Heart left ventricle (tissue), 16 donors: ENCODE data around the gene ZC3H18. TPM values are rescaled to one million over a fixed set of nuclear protein-coding genes. Genes with fewer than 3 reads are reported as not detected.

Experiments
- ATAC-seq, 4 donors: fragments of 200-7000 bp; cut with Tn5 transposase; one replicate each; pipeline ENCODE4 v1.9.1; 2020 to 2022; ENCODE audit warnings: moderate library complexity in 4 of 4, mild to moderate bottlenecking in 3 of 4, moderate number of reproducible peaks in 1 of 4
- DNase-seq, 5 donors: peaks; one replicate each; pipeline ENCODE4 v3.0.0-alpha.2; 2020
- H3K27ac ChIP-seq, 12 donors: fragments of 200-600 bp; sonication (generic) in 4 of 12; one replicate each; pipeline versions ENCODE4 v1.5.0 to v1.8.0; 2016 to 2022; ENCODE audit warnings: mild to moderate bottlenecking in 2 of 12
- H3K27me3 ChIP-seq, 9 donors: fragments of 200-600 bp; sonication (generic) in 2 of 9; one replicate each; pipeline versions ENCODE4 v1.5.1 to v1.8.0; 2016 to 2022; ENCODE audit warnings: mild to moderate bottlenecking in 3 of 9
- H3K36me3 ChIP-seq, 9 donors: fragments of 200-600 bp; sonication (generic) in 2 of 9; one replicate each; pipeline versions ENCODE4 v1.5.0 to v1.8.0; 2018 to 2022; ENCODE audit warnings: mild to moderate bottlenecking in 2 of 9
- H3K4me1 ChIP-seq, 12 donors: fragments of 200-600 bp; sonication (generic) in 4 of 12; one replicate each; pipeline versions ENCODE4 v1.5.0 to v1.8.0; 2016 to 2022; ENCODE audit warnings: mild to moderate bottlenecking in 3 of 12
- H3K4me3 ChIP-seq, 12 donors: fragments of 200-600 bp; sonication (generic) in 4 of 12; one replicate each; pipeline versions ENCODE4 v1.5.0 to v1.8.0; 2017 to 2022; ENCODE audit warnings: mild to moderate bottlenecking in 9 of 12, moderate library complexity in 4 of 12
- H3K9me3 ChIP-seq, 12 donors: fragments of 200-600 bp; sonication (generic) in 4 of 12; one replicate each; pipeline versions ENCODE4 v1.5.0 to v1.8.0; 2016 to 2022; ENCODE audit warnings: mild to moderate bottlenecking in 1 of 12
- CTCF ChIP-seq, 12 donors: fragments of 200-600 bp; sonication (generic) in 4 of 12; IDR thresholded peaks; one replicate each; pipeline versions ENCODE4 v1.5.0 to v1.8.0; 2018 to 2022; ENCODE audit warnings: antibody characterized with exemption in 12 of 12, mild to moderate bottlenecking in 5 of 12
- POLR2A ChIP-seq, 2 donors: fragments of 450-650 bp; IDR thresholded peaks; one replicate each; pipeline ENCODE4 v1.6.1; 2017; ENCODE audit warnings: antibody characterized with exemption in 2 of 2, mild to moderate bottlenecking in 2 of 2, moderate library complexity in 2 of 2
- WGBS, 4 donors: extraction: QIAGEN DNeasy Blood & Tissue Kit in 2 of 4; methylation state at CpG; one replicate each; pipeline versions ENCODE4 v1.1.5 to v1.1.7; 2013 to 2018; 5-methylcytosine and 5-hydroxymethylcytosine counted together
- intact Hi-C, 10 donors: fragments of 100-400 bp; cut with DNase I; formaldehyde crosslinking; loops; one replicate each; pipeline versions ENCODE4 v1.11.1 to v1.14.2; 2022
- polyA plus RNA-seq, 2 donors: library from polyadenylated mRNA; stranded (reverse); fragments of 200-250 nt; gene quantifications; one replicate each; pipeline ENCODE4 v1.2.3, GENCODE V29; 2013
- total RNA-seq, 9 donors: library from RNA; depleted of rRNA in 2 of 9; stranded (reverse); fragments of >200 nt in 2 of 9; fragmentation: NEBNext Ultra II Directional in 3 of 9; extraction: Animal tissue kit (Norgen Biotek cat#: 25700) in 3 of 9; gene quantifications; one replicate each; pipeline versions ENCODE4 v1.1.0 to v1.2.4, GENCODE V29; 2016 to 2023
- donor health status: ischemic (EF 13 %, LVEDD 7.1; RV severe dilation, severe dysfunction).
- donor health status: healthy with polysubstance abuse.
- donor health status: DM: no; HTN: yes; CAD: no.
- donor health status: DM: no; HTN: no; CAD: no.
- donor health status: ischemic (EF 25% LVEDD 6.9; RV normal size, moderate dysfunction).
- donor health status: ischemic (EF 25% LVEDD 5.7; RV mildly dilated, moderate dysfunction).
- donor health status: healthy.
- donor health status: DM: yes; HTN: yes; CAD: no.
- donor health status: ischemic (EF 35%, LVEDD 5.7; RV mildly dilated, moderate dysfunction).
- donor health status: nonischemic (EF 11% LVEDD 7.7; RV severe dilation, severe dysfunction).
- donor health status: DM: yes; HTN: yes; CAD: no.
- donor health status: PGD.
- donor health status: ischemic (EF 29% LVEDD 5.4; RV normal size, mild dysfunction).
- donor health status: nonischemic (EF 23%, LVEDD 6.1; RV moderate dilation, normal function).

The ZC3H18 gene
- total and polyA plus RNA-seq, 11 donors, result 8.4 to 28.4 (median 21.9) TPM

GRCh38 chr16:88628512-88628974 is 58.3 kb downstream of the ZC3H18 start:
- no peaks in the 10 kb centered on the region for H3K9me3 ChIP-seq
- no peaks in the 10 kb centered on the region for H3K27me3 ChIP-seq
- ATAC-seq, result peak; percentile 84 to 92 (median 88)
- peaks cover 0 to 24% (median 7%) of the 10 kb centered on the region in 12 donors for H3K4me1 ChIP-seq
- intact Hi-C loops, result no loop called here
- H3K36me3 ChIP-seq, result peaks cover 3 to 92% (median 77%) of the 10 kb centered on the region in 9 donors
- H3K27ac ChIP-seq, result peak overlapping the region in 10 of 12 donors; percentile 1 to 80 (median 66)
- no peak overlapping the region for H3K4me3 ChIP-seq
- TF ChIP-seq CTCF (IDR thresholded peaks at IDR 0.05) (peak; percentile 35 to 69 (median 53)), POLR2A (IDR thresholded peaks at IDR 0.05) (no peak)
- peak; percentile 70 to 86 (median 75) for DNase-seq
- WGBS, 4 donors, result 22 to 30% (median 27%) methylated on average over 8 to 12 of the region's 12 CpGs

GRCh38 chr16:88629835-88630234 is 59.6 kb downstream of the ZC3H18 start:
- 86 to 97% (median 87%) methylated on average over 8 to 9 of the region's 9 CpGs for WGBS, 4 donors
- H3K27ac ChIP-seq, result no peak overlapping the region
- intact Hi-C loops, result no loop called here

GRCh38 chr16:88630433-88630832 is 60.2 kb downstream of the ZC3H18 start:
- Histone ChIP-seq H3K27ac (peak overlapping the region in 8 of 12 donors; percentile 3 to 74 (median 48)), H3K27me3 (peaks cover 0 to 5% (median 0%) of the 10 kb centered on the region in 9 donors), H3K9me3 (no peaks in the 10 kb centered on the region), H3K4me1 (peaks cover 0 to 42% (median 19%) of the 10 kb centered on the region in 12 donors), H3K4me3 (no peak overlapping the region), H3K36me3 (peaks cover 0 to 73% (median 58%) of the 10 kb centered on the region in 9 donors)
- intact Hi-C loops, result no loop called here
- TF ChIP-seq CTCF (IDR thresholded peaks at IDR 0.05) (no peak), POLR2A (IDR thresholded peaks at IDR 0.05) (no peak)
- 86 to 97% (median 92%) methylated on average over 6 to 12 of the region's 12 CpGs for WGBS, 4 donors
- DNase-seq (peak in 1 of 5 donors; percentile 52), ATAC-seq (no peak)

More at GRCh38 chr16:88629835-88630234, 59.6 kb downstream of the ZC3H18 start:
- TF ChIP-seq CTCF (IDR thresholded peaks at IDR 0.05), result no peak
- TF ChIP-seq POLR2A (IDR thresholded peaks at IDR 0.05), result no peak
- Histone ChIP-seq H3K36me3 (peaks cover 2 to 79% (median 64%) of the 10 kb centered on the region in 9 donors), H3K9me3 (no peaks in the 10 kb centered on the region), H3K4me1 (peaks cover 0 to 37% (median 14%) of the 10 kb centered on the region in 12 donors), H3K4me3 (no peak overlapping the region), H3K27me3 (no peaks in the 10 kb centered on the region)
- DNase-seq, result peak in 1 of 5 donors; percentile 51
- ATAC-seq, result no peak

GRCh38 chr16:88630941-88631340 is 60.7 kb downstream of the ZC3H18 start:
- Histone ChIP-seq H3K27ac (peak overlapping the region in 9 of 12 donors; percentile 3 to 74 (median 42)), H3K4me1 (peaks cover 0 to 42% (median 22%) of the 10 kb centered on the region in 12 donors), H3K4me3 (no peak overlapping the region), H3K9me3 (no peaks in the 10 kb centered on the region), H3K27me3 (peaks cover 0 to 10% (median 0%) of the 10 kb centered on the region in 9 donors), H3K36me3 (peaks cover 0 to 68% (median 53%) of the 10 kb centered on the region in 9 donors)
- ATAC-seq, result no peak
- 86 to 93% (median 88%) methylated on average over 16 to 23 of the region's 23 CpGs for WGBS, 4 donors
- TF ChIP-seq POLR2A (IDR thresholded peaks at IDR 0.05), result no peak
- no peak for TF ChIP-seq CTCF (IDR thresholded peaks at IDR 0.05)
- intact Hi-C loops, result no loop called here
- DNase-seq, result peak in 1 of 5 donors; percentile 47
